Measurements from ENCODE around the gene SCN9A.
"Not testable (repeated sequence)": the region's sequence is repeated elsewhere in the genome, so short reads cannot be mapped to it uniquely, and the experiment has no call there.

The SCN9A gene

DNA sequence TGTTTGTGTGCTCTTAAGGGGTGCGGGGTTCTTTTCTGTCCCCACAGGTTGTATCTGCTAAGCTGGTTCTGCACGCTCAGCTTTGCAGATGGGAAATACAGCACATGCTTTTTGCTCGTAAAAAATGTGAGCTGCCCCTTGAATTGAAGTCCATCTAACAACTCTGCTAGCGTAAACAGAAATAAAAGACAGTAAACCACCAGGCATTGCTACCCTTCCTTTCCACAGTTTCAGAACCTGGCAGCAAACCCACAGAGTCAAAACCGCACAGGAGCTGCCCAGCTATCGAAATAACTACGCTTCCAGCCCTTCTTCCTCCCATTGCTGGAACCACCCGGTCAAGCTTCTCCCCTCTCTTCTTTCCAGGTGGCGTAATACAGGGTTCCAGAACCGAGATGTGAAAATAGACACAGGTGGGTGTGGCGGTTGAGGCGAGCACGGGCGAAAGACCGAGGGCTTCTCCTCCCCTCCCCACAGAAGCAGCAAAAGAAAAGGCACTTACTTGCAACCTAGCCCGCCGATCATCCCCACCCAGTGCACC lies 479 bp downstream of the SCN9A start:
- in situ Hi-C loops (cut with MboI; ENCODE audit: low sequenced_read_pairs) = no loop called here

DNA sequence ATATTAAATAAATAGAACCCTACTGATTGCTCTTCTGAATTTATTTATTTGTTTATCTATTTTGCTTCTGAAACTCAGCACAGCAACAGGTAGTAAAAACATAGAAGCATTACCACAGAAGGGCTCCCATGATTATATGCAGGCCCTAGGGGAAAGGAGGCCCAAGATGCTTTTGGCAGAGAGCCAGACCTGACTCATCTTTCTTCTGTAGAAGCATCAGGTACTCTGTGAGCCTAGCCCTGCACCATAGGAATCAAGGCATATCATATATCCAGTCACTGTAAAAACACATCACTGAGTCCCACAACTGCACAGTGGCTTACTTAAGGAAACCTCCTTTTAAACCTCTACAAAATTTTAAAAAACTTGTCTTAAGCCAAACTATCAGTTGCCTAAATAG lies 1.8 kb downstream of the SCN9A start:
- in situ Hi-C loops (cut with MboI; ENCODE audit: low sequenced_read_pairs) = no loop called here

DNA sequence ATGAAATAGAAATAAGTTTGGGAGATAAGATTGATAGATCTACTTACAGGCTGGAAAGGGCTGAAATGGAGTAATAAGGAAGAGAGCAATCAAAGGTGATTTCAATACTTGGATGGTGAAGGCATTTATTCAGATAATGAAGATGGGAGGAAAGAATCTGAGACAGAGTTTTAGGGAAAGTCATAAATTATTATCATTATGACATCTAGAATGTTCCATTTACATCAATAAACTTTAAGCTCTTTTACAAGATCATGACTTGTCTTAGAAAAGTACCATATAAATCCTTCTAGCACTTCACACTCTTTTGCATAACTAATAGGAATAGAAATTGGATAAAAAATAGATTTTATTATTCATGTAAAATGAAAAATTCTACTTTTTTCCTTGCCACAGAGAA lies 2.2 kb downstream of the SCN9A start:
- in situ Hi-C loops (cut with MboI; ENCODE audit: low sequenced_read_pairs) = no loop called here

DNA sequence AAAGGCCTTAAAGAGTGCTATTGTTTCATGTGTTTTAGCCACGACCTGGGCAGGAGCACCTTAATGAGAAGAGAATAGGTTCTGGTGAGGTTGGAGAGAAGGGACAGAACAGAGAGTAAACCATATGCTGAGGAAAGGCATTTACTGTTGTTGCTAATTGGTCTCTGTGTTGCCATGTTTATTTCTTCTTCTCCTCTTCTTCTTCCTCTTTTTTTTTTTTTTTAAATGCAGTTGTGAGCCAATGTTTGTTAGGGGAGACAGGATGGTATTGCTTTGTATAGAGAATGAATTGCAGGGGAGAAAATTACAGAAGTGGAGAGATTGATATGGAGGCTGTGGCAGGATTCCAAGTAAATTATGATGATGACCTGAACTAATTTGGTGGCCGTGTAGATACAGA lies 2.6 kb downstream of the SCN9A start:
- in situ Hi-C loops (cut with MboI; ENCODE audit: low sequenced_read_pairs) = no loop called here

DNA sequence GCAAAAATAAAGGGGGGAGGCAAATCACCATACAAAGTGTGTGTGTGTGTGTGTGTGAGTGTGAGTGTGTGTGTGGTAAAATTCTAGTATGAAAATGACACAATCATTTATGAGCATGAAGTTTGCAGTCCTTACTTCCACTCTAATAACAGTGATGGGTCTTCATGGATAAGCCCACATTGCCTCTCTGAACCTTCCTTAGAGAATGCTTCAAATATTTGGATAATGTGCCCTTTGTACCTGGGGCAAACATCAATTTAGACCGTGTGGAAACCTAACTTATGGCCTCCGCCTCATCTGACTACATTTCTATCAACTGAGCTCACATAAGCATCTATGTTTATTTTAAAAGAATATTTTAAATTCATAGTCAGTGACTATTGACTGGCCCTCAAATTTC lies 3.7 kb downstream of the SCN9A start:
- in situ Hi-C loops (cut with MboI; ENCODE audit: low sequenced_read_pairs) = no loop called here

DNA sequence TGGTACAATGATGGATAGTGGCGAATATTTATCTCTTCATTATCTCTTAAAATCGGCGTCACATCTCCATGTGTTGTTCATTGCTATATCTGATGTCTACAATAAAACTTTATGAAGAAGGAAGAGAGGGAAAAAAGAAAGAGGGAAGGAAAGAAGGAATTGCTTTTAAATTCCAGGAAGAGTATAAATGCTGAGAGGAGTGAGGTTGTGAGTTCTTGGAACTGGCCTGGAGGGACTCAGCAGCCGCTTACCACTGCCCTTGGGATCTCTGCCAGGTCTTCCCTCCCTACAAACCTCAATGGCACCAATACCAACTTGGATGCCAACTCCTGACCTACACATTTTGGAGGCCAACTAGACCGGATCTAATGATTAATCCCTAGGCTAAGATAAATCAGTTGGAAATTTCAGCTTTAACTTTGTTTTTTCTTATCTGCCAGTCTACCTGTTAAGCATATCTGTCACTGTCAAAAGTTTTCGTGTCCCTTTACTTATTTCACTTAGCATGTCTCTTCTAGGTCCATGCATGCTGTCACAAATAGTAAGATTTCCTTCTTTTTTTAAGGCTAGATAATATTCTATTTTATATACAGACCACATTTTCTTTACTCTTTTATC lies 9.8 kb downstream of the SCN9A start:
- in situ Hi-C loops (cut with MboI; ENCODE audit: low sequenced_read_pairs) = no loop called here

DNA sequence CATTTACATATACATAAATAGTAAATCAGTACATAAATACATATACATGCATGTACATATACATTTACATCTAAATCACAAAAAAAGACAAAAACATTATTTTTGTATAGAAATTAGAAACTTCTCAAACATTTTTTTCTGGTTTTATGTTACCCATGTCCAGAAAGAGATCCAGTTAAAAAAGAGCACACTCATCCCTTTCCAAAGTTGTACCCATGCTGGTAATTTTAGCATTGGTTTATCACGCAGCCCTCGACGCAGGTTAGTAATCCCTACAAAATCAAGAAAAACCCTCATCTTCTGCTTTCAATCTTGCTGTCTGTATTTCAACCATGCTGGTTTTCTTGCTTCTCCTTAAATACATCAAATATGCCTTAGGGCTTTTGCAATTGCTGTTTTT lies 10.5 kb downstream of the SCN9A start:
- in situ Hi-C loops (cut with MboI; ENCODE audit: low sequenced_read_pairs) = no loop called here

DNA sequence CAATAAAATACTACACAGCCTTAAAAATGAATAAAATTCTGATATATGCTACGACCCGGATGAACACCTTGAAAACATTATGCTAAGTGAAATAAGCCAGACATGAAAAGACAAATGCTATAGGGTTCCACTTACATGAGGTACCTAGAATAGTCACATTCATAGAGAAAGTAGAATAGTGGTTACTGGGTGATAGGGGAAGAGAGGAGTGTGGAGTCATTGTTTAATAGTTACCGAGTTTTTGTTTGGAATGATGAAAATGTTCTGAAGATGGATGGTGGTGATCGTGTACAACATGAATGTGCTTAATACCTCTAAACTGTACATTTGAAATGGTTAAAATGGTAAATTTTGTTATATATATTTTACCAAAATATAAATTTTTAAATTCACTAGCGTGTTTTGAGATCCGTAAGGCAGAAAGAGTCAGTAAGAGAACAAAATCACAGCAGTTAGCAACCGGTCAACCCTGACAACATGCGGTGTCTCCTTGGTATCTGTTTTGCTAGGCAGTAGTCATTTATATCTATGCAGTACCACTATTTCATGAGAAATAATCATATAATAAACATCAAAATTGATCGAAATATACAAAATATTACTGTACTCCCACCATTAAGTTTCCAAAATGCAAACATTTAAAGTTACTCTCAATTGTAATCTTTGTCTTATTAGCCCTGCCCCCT lies 11.1 kb downstream of the SCN9A start:
- in situ Hi-C loops (cut with MboI; ENCODE audit: low sequenced_read_pairs) = no loop called here

DNA sequence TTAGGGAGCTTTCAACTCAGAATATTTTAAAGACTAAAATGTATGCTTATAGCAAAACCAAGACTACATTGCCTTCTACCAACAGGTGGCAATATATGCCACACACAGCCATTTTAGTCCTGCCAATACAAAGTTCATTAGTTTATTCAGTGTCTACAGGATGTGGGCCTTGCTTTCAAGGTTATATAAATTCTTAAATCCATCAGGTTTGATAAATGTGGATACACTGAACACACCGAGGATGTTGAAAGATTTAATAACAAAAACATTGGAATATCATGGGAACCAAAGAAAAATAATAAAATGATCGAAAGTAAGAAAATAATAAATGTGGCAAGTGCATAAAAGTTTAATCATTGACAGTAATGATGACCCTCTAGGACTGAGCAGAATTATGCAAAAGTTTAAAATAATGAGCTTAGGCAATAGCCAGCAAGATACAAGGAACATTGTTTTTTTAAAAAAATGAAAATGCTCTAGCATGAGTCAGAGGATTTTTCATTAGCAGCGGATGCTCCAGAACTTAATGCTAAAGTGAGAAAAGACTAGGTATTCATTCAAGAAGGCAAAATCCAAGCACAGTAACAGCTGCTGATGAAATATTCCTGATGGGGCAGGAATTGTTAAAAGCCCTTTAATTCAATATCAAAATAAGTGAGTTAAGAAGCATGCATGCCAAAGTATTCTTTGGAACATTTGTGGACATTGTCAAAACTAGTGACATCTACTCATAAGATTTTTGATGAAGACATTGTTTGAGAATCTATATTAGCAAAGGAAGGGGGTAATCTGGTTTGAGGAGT lies 14.2 kb downstream of the SCN9A start:
- in situ Hi-C loops (cut with MboI; ENCODE audit: low sequenced_read_pairs) = no loop called here

DNA sequence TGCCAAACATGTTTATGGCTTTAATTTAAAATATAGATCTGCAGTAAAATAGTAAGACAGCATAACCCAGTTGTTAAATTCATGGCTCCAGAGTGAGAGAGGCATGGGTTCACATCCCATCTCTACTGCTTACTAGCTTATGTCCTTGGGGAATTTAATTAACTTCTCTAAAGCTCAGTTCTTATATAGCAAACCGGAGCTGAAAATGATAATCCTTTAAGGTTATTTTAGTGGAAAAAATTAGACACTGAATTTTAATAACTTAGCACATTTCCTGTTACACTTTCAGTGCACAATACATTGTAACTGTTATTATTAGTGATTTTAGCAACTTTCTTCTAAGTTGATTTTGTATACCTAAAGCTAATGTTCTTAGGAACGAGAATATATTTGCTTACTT lies 14.8 kb downstream of the SCN9A start:
- in situ Hi-C loops (cut with MboI; ENCODE audit: low sequenced_read_pairs) = no loop called here

DNA sequence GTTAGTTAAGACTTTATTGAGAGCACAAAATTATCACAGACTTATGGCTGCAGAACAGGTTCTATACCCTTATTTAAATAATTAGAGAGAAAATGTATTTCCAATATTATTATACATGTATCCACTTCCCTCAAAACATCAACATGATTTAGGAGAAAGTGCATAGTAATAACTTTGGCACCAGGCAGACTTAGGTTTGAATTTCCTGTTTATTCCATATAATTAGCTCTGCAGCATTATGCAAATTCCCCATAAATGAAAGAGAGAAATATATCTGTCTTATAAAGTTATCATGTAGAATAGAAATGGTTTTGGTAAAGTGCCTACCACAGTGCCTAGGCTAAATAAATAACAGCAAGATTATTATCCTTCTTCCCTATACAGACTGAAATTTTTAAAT lies 15.3 kb downstream of the SCN9A start:
- in situ Hi-C loops (cut with MboI; ENCODE audit: low sequenced_read_pairs) = no loop called here

DNA sequence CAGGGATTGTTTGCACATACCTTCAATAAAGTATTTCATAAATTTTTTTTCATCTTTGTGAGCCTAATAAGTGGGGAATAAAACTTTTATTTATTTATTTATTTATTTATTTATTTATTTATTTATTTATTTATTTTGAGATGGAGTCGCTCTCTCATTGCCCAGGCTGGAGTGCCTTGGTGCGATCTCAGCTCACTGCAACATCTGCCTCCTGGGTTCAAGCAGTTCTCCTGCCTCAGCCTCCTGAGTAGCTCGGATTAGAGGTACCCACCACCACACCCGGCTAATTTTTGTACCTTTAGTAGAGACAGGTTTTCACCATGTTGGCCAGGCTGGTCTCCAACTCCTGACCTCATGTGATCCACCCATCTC lies 17.8 kb downstream of the SCN9A start:
- in situ Hi-C loops (cut with MboI; ENCODE audit: low sequenced_read_pairs) = not testable (repeated sequence)

DNA sequence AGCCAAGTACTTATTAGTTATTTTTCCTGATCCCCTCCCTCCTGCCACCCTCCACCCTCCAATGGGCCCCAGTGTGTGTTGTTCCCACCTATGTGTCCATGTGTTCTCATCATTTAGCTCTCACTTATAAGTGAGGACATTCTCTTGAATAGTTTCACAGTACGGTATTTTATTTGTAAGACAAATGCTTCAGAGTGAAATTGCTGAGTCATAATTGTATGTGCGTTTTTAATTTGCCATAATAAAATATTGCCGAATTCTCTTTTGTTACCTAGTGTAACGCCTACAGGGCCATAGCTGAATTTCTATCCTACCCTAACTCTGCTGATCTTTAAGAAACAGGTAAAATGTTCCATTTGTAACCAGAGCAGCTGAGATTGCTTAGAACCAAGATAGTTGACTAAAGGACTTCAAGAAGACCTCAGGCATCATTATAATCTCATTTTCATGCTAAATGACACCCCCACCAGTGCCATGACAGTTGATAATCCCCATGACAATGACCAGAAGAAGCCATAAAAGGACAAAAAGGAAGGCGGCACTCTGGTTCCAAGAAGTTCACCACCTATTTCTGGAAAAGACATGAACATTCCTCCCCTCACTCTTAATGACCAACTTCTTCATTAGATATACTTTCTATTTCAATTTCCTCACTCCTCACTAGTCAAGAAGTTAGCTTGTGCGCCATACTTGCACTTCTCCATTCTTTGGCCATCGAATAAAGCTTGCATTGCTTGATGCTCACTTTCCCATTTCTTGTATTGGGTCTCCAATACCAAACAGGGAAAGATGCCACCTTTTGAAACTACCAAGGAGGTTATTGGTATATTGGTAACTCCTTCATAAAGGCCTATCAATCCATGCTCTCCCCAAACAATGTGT lies 18.4 kb downstream of the SCN9A start:
- in situ Hi-C loops (cut with MboI; ENCODE audit: low sequenced_read_pairs) = no loop called here

DNA sequence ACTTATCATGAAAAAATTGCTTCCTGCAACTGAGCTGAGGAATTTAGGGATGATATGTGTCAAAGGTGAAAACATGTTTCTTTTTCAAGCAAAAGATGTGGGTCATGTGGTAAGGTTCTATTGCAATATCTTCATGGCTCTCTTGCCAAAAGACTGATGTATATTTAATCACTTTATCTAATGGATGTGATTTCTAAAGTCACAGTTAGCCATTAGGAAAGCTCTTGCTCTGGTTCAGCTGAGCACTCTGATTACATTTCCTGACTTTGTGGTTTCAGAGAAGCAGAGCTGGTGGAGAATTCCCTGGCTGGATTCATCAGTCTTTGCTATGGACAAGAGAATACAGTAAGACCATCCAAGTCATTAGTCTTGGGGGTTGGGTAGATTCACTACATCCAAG lies 24.4 kb downstream of the SCN9A start:
- in situ Hi-C loops (cut with MboI; ENCODE audit: low sequenced_read_pairs) = no loop called here

DNA sequence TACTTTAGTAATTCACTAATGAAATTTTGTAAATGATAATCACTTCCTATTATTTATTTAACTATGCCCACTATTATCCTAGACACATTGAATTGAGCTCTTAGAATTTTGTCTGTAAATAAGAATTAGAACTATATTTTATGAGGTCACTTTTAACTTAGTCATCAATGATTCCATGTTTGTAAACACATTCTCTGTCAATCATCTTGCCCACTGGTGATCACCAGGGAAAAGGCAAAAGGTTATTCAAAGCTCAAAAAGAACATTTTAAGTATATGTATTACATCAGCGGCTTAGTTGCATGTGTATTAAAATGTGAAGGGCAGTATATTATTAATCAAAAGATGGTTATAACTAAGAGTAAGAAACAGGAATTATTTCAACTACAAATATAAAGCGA lies 25.2 kb downstream of the SCN9A start:
- in situ Hi-C loops (cut with MboI; ENCODE audit: low sequenced_read_pairs) = no loop called here

DNA sequence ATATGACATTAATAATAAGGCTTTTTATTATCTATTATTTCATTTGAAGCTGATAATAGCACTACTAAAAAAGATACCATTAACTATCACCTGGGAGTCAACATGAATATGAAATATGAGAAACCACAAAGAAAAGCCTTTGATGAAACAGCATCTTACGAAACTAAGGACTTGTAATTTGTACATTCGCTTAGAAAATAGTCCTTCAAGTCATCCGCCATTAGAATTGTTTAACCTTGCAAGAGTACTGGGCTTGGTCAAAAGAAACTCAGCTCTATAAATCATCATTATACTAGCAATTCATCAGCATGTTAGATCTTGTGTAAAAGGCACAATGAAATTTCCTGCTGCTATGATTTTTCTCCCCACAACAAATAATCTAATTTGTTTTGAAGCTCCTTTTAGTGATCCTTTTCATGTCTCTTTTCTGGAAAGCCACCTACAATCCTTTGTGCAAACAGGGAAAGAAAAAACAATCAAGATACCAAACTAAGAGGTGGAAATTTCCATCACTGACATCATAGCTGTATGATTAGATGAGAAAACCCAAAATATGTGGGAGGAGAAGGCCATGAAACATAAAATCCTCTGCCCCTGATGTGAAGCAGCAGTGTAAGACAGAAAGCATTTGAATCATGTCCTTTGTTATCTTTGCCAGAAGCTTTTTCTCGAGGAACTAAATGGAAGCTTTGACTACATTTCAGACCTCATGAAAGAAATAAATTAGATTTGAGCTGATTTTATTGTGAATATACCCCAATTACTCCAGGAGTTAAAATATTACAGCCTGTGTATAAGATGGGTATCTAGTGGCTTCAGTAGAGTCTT lies 31.2 kb downstream of the SCN9A start:
- in situ Hi-C loops (cut with MboI; ENCODE audit: low sequenced_read_pairs) = no loop called here

DNA sequence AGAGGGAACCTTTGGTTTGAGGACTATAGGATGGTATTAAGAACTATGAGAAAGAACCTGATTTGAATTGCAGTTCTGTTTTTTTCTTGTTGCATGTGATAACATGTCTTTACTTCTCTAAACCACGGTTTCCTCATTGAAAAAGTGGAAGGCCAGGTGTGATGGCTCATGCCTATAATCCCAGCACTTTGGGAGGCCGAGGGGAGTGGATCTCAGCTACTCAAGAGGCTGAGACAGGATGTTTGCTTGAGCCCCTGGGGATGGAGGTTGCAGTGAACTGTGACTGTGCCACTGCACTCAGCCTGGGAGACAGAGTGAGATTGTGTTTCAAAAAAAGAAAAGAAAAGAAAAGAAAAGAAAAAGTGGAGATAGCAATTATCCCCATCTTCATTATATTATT lies 32.3 kb downstream of the SCN9A start:
- in situ Hi-C loops (cut with MboI; ENCODE audit: low sequenced_read_pairs) = no loop called here

DNA sequence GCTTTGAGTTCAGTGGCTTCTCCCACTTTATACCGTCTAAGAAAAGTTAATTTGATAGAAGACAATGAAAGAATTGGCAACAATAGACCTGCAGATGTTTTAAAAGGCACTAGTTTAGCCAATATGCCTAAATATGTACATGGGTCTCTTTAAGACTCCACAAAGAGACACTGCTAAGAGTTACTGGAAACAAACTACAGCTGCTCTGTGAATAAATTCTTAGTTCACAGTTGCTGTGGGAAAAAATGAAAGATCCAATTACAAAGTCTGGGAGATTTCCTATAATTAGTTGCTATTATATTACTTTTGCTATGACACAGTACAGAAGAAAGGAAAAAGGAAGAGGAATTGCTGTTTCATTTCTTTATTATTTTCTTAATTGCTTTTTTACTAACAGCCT lies 34.3 kb downstream of the SCN9A start:
- in situ Hi-C loops (cut with MboI; ENCODE audit: low sequenced_read_pairs) = no loop called here

DNA sequence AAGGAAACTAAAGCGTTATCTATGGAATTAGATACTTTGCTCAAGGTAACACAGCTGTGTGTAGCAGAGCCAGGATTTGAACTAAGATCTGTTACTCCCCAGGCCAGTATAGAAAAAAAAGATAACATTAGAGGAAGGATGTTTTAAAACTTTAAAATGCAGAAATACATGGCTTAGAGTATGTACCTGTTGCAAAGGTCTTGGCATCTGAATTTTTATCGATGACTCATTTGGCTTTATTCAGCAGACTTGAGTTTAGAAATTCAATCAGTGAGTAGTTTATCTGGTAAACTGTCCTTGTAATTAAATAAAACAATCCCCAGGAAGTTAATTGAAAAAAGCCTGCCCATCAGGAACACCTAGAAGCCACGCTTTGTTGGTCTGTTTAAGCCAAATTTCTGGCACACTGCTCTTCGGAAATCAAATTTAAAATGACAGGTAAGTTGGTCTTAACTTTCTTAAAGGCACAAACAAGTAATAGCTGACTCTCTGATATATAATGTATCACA lies 36.9 kb downstream of the SCN9A start:
- in situ Hi-C loops (cut with MboI; ENCODE audit: low sequenced_read_pairs) = no loop called here

DNA sequence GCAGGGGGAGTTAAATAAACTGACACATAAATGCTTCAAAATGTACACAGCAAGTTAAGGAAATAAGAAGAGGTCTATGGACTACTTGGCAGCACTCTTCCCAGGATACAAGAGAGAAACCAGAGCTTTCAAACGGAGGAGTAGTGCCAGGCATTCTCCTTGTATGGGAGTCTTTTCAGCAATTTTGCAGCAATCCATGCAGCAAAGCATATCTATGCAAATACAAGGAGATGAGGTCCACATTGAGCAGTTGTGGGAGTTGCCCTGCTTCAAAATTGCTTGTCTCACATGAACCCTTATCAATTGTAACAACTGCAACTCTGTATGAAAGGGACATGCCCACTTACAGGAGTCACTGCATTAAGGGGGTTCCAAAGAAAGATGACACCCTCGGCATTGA lies 37.8 kb downstream of the SCN9A start:
- in situ Hi-C loops (cut with MboI; ENCODE audit: low sequenced_read_pairs) = no loop called here
